Measurements from ENCODE around the gene TEKT2. TPM values are rescaled to one million over a fixed set of nuclear protein-coding genes. Genes with fewer than 3 reads are reported as not detected.

TEKT2 gene
- total RNA-seq, result 0.11 and 1.2 TPM in 2 replicates

GRCh38 chr1:36083635-36084496 is at the start of gene TEKT2:
Gene TEKT2 (plus strand): TSS chr1:36084094. CDS start chr1:36084922, 828 bp downstream.

GRCh38 chr1:36088577-36089392 is 4.9 kb downstream of the TEKT2 start, which contains the start of gene ADPRS:
Gene ADPRS (plus strand): TSS chr1:36088892. CDS start chr1:36088905, 13 bp downstream.

GRCh38 chr1:36125129-36125991 is 41.5 kb downstream of the TEKT2 start, which contains the start of gene COL8A2:
Gene COL8A2 (minus strand): TSS chr1:36125222. CDS start chr1:36100242, 24,980 bp downstream.

Other genes with a start within 250 kb of the TEKT2 start
- 13.7 and 26.5 TPM in 2 replicates for gene AGO1, start 200.9 kb upstream of the TEKT2 start, total RNA-seq
- 15.7 and 23.3 TPM in 2 replicates for gene AGO3, start 153.0 kb upstream of the TEKT2 start, total RNA-seq
- 13.0 and 24.6 TPM in 2 replicates for gene ADPRS, start 4.8 kb downstream of the TEKT2 start, total RNA-seq
- under 0.01 and 0.11 TPM in 2 replicates for gene COL8A2, start 41.1 kb downstream of the TEKT2 start, total RNA-seq
- 53.0 and 91.2 TPM in 2 replicates for gene TRAPPC3, start 65.4 kb downstream of the TEKT2 start, total RNA-seq
- 141 and 168 TPM in 2 replicates for gene MAP7D1, start 72.1 kb downstream of the TEKT2 start, total RNA-seq
- gene THRAP3, start 140.3 kb downstream of the TEKT2 start, total RNA-seq, result 90.7 and 97.6 TPM in 2 replicates
- 46.3 and 47.4 TPM in 2 replicates for gene SH3D21, start 222.3 kb downstream of the TEKT2 start, total RNA-seq
- 142 and 272 TPM in 2 replicates for gene EVA1B, start 239.6 kb downstream of the TEKT2 start, total RNA-seq